HUES6 (cell line): ENCODE measurements around the gene OVCH1.

Experiments used
- H3K27ac ChIP-seq: 2 replicates; pipeline ENCODE4 v1.7.0; 2013; ENCODE audit warnings: low read depth, mild to moderate bottlenecking, low read length, inconsistent platforms
- H3K27me3 ChIP-seq: 2 replicates; pipeline ENCODE4 v1.6.1; 2013; ENCODE audit warnings: low read length; ENCODE audit not compliant: control insufficient read depth, insufficient read depth
- H3K36me3 ChIP-seq: 2 replicates; pipeline ENCODE4 v1.6.1; 2013; ENCODE audit warnings: low read length; ENCODE audit not compliant: control insufficient read depth, insufficient read depth
- H3K4me1 ChIP-seq: 2 replicates; pipeline ENCODE4 v1.6.1; 2013; ENCODE audit warnings: low read length; ENCODE audit not compliant: control insufficient read depth, insufficient read depth
- H3K4me3 ChIP-seq: 2 replicates; pipeline ENCODE4 v1.5.1; 2013; ENCODE audit warnings: low read depth, low read length
- H3K9ac ChIP-seq: one replicate; pipeline ENCODE4 v1.6.1; 2013; ENCODE audit warnings: mild to moderate bottlenecking, low read length
- H3K9me3 ChIP-seq: 2 replicates; pipeline ENCODE4 v1.6.1; 2013; ENCODE audit warnings: low read depth, low read length; ENCODE audit not compliant: control insufficient read depth, insufficient read depth

The OVCH1 gene

GRCh38 chr12:29503283-29503682 lies 5.8 kb upstream of the OVCH1 start:
- H3K9me3 ChIP-seq: no peaks in the 10 kb centered on the region
- H3K27me3 ChIP-seq: no peaks in the 10 kb centered on the region
- no peaks in the 10 kb centered on the region for H3K36me3 ChIP-seq
- H3K9ac ChIP-seq: no peak overlapping the region
- no peaks in the 10 kb centered on the region for H3K4me1 ChIP-seq
- no peak overlapping the region for H3K27ac ChIP-seq
- no peak overlapping the region for H3K4me3 ChIP-seq

- H3K9ac ChIP-seq: no peak overlapping the region
- no peaks in the 10 kb centered on the region for H3K9me3 ChIP-seq
- no peak overlapping the region for H3K4me3 ChIP-seq
- H3K27ac ChIP-seq: no peak overlapping the region
- no peaks in the 10 kb centered on the region for H3K27me3 ChIP-seq
- no peaks in the 10 kb centered on the region for H3K4me1 ChIP-seq
- H3K36me3 ChIP-seq: no peaks in the 10 kb centered on the region
Observed at GRCh38 chr12:29499235-29499634, 1.7 kb upstream of the OVCH1 start.

GRCh38 chr12:29492891-29493290 lies 4.6 kb downstream of the OVCH1 start:
- no peak overlapping the region for H3K27ac ChIP-seq
- H3K36me3 ChIP-seq: no peaks in the 10 kb centered on the region
- H3K4me1 ChIP-seq: no peaks in the 10 kb centered on the region
- no peaks in the 10 kb centered on the region for H3K27me3 ChIP-seq
- no peaks in the 10 kb centered on the region for H3K9me3 ChIP-seq
- H3K9ac ChIP-seq: no peak overlapping the region
- H3K4me3 ChIP-seq: no peak overlapping the region

- H3K27me3 ChIP-seq: no peaks in the 10 kb centered on the region
- H3K27ac ChIP-seq: no peak overlapping the region
- no peak overlapping the region for H3K4me3 ChIP-seq
- H3K9ac ChIP-seq: no peak overlapping the region
- H3K36me3 ChIP-seq: no peaks in the 10 kb centered on the region
- H3K9me3 ChIP-seq: no peaks in the 10 kb centered on the region
- H3K4me1 ChIP-seq: no peaks in the 10 kb centered on the region
Observed at GRCh38 chr12:29486972-29487371, 10.5 kb downstream of the OVCH1 start.

GRCh38 chr12:29463198-29463597 lies 34.3 kb downstream of the OVCH1 start:
- no peaks in the 10 kb centered on the region for H3K27me3 ChIP-seq
- no peaks in the 10 kb centered on the region for H3K36me3 ChIP-seq
- no peaks in the 10 kb centered on the region for H3K4me1 ChIP-seq
- H3K9me3 ChIP-seq: no peaks in the 10 kb centered on the region
- H3K27ac ChIP-seq: no peak overlapping the region
- H3K4me3 ChIP-seq: no peak overlapping the region
- H3K9ac ChIP-seq: no peak overlapping the region

GRCh38 chr12:29460082-29460481 lies 37.4 kb downstream of the OVCH1 start:
- no peak overlapping the region for H3K27ac ChIP-seq
- no peaks in the 10 kb centered on the region for H3K4me1 ChIP-seq
- H3K36me3 ChIP-seq: no peaks in the 10 kb centered on the region
- H3K27me3 ChIP-seq: no peaks in the 10 kb centered on the region
- H3K9ac ChIP-seq: no peak overlapping the region
- H3K9me3 ChIP-seq: no peaks in the 10 kb centered on the region
- no peak overlapping the region for H3K4me3 ChIP-seq

GRCh38 chr12:29455087-29455486 lies 42.4 kb downstream of the OVCH1 start:
- Histone ChIP-seq H3K9ac (no peak overlapping the region), H3K9me3 (no peaks in the 10 kb centered on the region), H3K36me3 (no peaks in the 10 kb centered on the region), H3K27ac (no peak overlapping the region), H3K4me3 (no peak overlapping the region), H3K4me1 (no peaks in the 10 kb centered on the region), H3K27me3 (no peaks in the 10 kb centered on the region)

GRCh38 chr12:29451888-29452287 lies 45.6 kb downstream of the OVCH1 start:
- H3K27me3 ChIP-seq: no peaks in the 10 kb centered on the region
- no peak overlapping the region for H3K4me3 ChIP-seq

GRCh38 chr12:29448157-29448556 lies 49.3 kb downstream of the OVCH1 start:
- H3K4me1 ChIP-seq: no peaks in the 10 kb centered on the region
- H3K9ac ChIP-seq: no peak overlapping the region
- no peaks in the 10 kb centered on the region for H3K27me3 ChIP-seq
- no peak overlapping the region for H3K27ac ChIP-seq
- no peak overlapping the region for H3K4me3 ChIP-seq
- H3K36me3 ChIP-seq: no peaks in the 10 kb centered on the region
- H3K9me3 ChIP-seq: no peaks in the 10 kb centered on the region

More at GRCh38 chr12:29451888-29452287, 45.6 kb downstream of the OVCH1 start:
- H3K36me3 ChIP-seq: no peaks in the 10 kb centered on the region
- H3K9ac ChIP-seq: no peak overlapping the region
- H3K27ac ChIP-seq: no peak overlapping the region
- H3K4me1 ChIP-seq: no peaks in the 10 kb centered on the region
- H3K9me3 ChIP-seq: no peaks in the 10 kb centered on the region

GRCh38 chr12:29447285-29447975 lies 50.1 kb downstream of the OVCH1 start:
- H3K9ac ChIP-seq: no peak overlapping the region
- H3K4me3 ChIP-seq: no peak overlapping the region
- no peaks in the 10 kb centered on the region for H3K9me3 ChIP-seq
- no peaks in the 10 kb centered on the region for H3K4me1 ChIP-seq
- no peaks in the 10 kb centered on the region for H3K36me3 ChIP-seq
- no peak overlapping the region for H3K27ac ChIP-seq
- no peaks in the 10 kb centered on the region for H3K27me3 ChIP-seq

GRCh38 chr12:29439506-29439905 lies 58.0 kb downstream of the OVCH1 start:
- H3K27ac ChIP-seq: no peak overlapping the region
- no peak overlapping the region for H3K4me3 ChIP-seq
- H3K27me3 ChIP-seq: no peaks in the 10 kb centered on the region
- no peaks in the 10 kb centered on the region for H3K4me1 ChIP-seq
- no peak overlapping the region for H3K9ac ChIP-seq
- H3K9me3 ChIP-seq: no peaks in the 10 kb centered on the region
- H3K36me3 ChIP-seq: no peaks in the 10 kb centered on the region
